Stimulated activated CD4-positive, alpha-beta T cell treated with anti-CD3 and anti-CD28 coated beads, Interleukin-2, amount 100 ng/mL, for 24 hours (primary cell): ENCODE data around the gene ANKRD40CL.
"Not testable (repeated sequence)": the region's sequence is repeated elsewhere in the genome, so short reads cannot be mapped to it uniquely, and the experiment has no call there.

ENCODE experiments used
- DNase-seq, 2 donors: peaks; one replicate each; pipeline ENCODE4 v3.0.0-alpha.2; 2020

The ANKRD40CL gene, protein sequence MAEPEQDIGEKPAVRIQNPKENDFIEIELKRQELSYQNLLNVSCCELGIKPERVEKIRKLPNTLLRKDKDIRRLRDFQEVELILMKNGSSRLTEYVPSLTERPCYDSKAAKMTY

GRCh38 chr17:50767446-50767845 lies at the start of gene ANKRD40CL:
ANKRD40CL (minus strand) TSS chr17:50767518; CDS start chr17:50766913, 605 bp downstream.
- no peak for DNase-seq

DNA sequence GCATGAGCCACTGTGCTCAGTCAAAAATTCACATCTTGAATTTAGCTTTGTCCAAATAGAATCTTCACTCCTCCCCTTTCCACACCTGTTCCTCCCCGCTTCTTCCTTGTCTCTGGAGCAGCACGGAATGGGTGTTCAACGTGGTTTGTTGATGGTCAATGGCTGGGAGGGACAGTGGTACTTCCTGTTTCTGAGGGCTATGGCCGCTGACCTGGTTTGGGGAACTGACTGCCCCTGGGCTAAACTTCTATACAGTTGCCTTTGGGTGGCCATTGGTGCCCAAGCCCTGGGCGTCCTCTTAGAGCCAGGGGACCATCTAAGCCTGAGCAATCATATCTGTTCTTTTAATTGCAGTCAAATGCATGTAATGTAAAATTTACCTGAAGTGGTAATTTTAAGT lies 49.0 kb upstream of the ANKRD40CL start:
- DNase-seq: no peak

- no peak for DNase-seq
Measured at GRCh38 chr17:50815400-50815799, 48.1 kb upstream of the ANKRD40CL start.

DNA sequence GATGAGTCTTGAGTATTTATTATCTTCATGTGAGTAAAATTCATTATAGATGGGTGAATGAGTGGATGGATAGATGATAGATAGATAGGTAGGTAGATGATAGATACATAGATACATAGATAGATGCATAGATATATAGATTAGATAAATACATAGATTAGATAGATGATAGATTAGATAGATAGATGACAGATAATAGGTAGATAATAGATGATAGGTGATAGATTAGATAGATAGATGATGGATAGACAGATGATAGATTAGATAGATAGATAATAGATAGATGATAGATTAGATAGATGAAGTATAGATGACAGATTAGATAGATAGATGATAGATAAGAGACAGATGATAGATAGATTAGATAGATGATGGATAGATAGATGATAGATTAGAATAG lies 46.3 kb upstream of the ANKRD40CL start:
- DNase-seq: no peak

- DNase-seq: no peak
Measured at GRCh38 chr17:50808888-50809287, 41.6 kb upstream of the ANKRD40CL start.

- no peak for DNase-seq
Measured at GRCh38 chr17:50808413-50808812, 41.1 kb upstream of the ANKRD40CL start.

GRCh38 chr17:50807675-50808074 lies 40.4 kb upstream of the ANKRD40CL start:
- DNase-seq: no peak

DNA sequence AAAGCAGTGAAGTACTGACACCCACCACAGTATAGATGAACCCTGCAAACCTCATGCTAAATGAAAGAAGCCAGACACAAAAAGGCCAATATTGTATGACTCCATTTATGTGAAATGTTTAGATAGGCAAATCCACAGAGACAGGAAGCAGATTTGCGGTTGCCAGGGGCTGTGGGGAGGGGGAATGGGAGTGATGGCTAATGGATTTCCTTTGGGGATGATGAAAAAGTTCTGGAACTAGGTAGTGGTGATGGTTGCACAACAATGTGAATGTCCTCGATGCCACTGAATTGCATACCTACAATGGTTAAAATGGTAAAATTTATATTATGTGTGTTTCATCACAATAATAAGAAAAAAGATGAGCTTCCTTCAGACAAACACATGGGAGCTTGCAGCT lies 39.7 kb upstream of the ANKRD40CL start:
- DNase-seq: no peak

- DNase-seq: no peak
Measured at GRCh38 chr17:50806141-50806643, 38.9 kb upstream of the ANKRD40CL start.

DNA sequence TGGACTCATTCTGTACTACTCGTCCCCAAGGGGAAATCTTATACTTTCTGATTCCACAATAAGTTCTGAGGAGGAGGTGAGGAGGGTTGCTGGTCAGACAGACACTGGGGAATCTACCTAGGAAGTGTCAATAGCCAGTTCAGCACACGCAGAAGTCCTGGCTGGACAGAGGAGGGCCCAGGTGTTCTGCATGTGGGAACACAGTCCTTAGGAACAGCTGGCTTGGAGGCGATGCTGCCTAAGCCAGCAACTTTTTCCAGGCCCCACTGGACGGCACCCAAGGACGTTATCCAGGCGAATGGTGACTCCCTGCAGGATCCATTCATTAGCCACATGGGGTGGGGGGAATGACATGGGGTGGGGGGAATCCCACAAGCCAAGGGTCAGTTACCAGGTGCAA lies 38.2 kb upstream of the ANKRD40CL start:
- no peak for DNase-seq

DNA sequence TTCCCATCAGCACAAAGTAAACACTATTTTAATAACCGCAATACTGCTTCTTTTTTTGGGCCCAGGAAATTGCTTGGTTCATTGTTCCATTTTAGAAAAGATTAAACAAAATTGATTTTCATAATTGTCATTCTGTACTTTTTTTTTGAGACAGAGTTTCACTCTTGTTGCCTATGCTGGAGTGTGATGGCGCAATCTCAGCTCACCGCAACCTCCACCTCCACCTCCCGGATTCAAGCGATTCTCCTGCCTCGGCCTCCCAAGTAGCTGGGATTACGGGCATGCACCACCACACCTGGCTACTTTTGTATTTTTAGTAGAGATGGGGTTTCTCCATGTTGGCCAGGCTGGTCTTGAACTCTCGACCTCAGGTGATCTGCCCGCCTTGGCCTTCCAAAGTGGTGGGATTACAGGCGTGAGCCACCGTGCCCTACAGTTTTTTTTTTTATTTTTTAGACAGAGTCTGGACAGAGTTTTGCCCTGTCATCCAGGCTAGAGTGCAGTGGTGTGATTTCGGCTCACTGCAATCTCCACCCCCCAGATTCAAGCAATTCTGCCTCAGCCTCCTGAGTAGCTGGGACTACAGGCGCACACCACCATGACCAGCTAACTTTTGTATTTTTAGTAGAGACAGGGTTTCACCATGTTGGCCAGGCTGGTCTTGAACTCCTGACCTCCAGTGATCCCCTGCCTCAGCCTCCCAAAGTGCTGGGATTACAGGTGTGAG lies 37.6 kb upstream of the ANKRD40CL start:
- not testable (repeated sequence) for DNase-seq

GRCh38 chr17:50803676-50804075 lies 36.4 kb upstream of the ANKRD40CL start:
- DNase-seq: no peak

DNA sequence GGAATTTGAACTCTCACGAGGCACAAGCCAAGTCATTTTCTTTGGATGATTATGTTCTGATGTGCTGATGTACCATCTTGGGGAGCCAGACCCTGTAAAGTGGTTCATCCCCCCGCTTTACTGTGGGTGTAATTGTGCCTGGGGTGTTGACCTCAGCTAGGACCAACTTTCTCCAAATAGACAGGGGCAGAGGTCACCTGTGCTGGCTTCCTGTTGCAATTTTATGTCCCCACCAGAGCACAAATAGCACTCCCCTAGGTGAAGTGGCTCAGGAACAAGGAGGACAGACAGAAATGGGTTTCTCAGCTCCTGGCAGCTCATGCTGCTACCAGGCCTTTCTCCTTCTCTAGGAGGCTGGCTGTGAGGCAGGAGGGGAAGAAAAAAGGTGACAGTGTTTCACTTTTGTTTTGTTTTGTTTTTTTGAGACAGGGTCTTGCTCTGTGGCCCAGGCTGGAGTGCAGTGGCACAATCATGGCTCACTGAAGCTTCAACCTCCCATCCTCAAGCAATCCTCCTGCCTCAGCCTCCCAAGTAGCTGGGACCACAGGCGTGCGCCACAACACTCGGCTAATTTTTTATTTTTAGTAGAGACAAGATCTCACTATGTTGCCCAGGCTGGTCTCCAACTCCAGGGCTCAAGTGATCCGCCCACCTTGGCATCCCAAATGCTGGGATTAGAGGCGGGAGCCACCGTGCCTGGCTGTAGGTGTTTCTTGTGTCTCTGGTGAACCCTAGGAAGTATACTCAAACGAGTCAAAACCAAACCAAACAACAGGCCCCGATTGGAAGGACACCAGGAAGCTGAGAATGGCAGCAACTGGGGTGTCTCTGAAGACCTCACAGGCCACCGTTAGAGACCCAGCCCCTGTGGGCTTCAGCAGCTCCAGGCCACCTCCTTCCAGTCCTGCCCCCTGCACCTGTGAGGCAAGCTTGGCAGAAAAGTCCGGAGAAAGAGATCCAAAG lies 35.6 kb upstream of the ANKRD40CL start:
- DNase-seq: no peak

GRCh38 chr17:50800196-50800700 lies 32.9 kb upstream of the ANKRD40CL start:
- no peak for DNase-seq

DNA sequence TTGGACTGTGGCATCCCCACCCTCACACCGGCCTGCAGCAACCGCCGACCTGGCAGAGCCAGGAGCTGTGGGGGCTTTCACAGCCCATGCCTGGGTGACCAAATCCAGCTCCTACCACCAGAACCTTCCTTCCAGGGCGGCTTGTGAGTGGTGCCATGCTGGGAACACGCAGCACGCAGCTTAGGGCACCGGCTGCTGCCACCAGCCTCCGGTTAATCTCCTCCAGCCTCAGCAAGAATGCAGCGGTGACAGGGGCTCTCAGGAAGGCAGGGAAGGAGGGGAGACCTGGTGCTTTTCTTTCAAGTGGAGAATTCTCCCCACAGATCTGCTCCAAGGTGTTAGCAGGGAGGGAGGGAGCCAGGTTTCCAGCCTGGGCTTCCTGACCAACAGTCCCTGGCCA lies 32.3 kb upstream of the ANKRD40CL start:
- DNase-seq: no peak

- DNase-seq: no peak
Measured at GRCh38 chr17:50798424-50799288, 31.3 kb upstream of the ANKRD40CL start.

DNA sequence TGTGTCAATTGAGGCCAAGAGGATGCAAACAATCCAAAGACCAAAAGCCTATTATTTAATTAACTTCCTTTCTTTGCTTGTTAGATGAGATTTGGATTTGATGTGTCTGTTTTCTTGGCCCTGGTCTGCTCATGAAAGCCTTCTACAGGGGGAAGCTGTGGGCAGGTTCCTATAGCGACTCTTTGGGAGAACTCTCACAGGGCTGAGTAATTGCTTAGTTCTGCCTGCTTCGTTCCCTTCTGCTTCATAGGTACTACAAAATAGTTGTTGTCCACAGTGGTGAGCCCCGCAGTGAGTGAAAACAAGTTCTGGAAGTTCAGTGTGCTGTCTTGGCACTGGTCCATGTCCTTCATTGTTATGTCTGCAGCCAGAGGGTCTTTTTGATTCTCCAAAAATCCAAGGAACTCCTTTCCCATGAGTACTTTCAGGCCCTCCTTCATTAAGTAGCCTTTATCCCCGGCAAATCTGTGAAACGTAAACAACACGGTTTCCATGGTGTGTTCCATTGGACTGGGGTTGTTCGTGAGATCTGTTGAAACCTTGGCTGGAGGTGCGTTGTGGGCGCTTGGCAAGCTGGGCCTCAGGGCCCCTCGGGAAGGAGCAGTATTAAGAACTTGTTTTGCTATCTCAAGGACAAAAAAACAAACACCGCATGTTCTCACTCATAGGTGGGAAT lies 30.0 kb upstream of the ANKRD40CL start:
- DNase-seq: no peak

DNA sequence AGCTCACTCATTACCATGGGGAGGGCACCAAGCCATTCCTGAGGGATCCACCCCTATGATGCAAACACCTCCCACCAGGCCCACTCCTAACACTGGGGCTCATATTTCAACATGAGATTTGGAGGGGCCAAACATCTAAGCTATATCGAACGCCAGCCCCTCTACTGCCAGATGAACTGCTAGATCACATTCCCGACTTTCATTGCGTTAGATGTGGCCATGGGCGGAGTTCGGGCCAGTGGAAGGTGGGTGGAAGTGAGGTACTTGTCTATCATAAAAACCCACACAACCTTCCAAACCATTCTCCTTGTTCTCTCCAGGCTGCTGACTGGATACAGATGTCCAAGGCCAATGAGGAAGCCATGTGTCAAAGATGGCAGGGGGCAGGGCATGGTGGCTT lies 27.0 kb upstream of the ANKRD40CL start:
- DNase-seq: no peak

GRCh38 chr17:50793007-50793406 lies 25.7 kb upstream of the ANKRD40CL start:
- no peak for DNase-seq

- DNase-seq: no peak
Measured at GRCh38 chr17:50792132-50792531, 24.8 kb upstream of the ANKRD40CL start.

- no peak for DNase-seq
Measured at GRCh38 chr17:50790618-50791017, 23.3 kb upstream of the ANKRD40CL start.

GRCh38 chr17:50787106-50787505 lies 19.8 kb upstream of the ANKRD40CL start:
- DNase-seq: no peak
